Activated naive CD4-positive, alpha-beta T cell treated with anti-CD3 and anti-CD28 coated beads, Interleukin-2, amount 50 U/mL, for 16 hours (primary cell): Measurements from ENCODE around the gene DCAF5.

ENCODE experiments used
- DNase-seq: peaks from one replicate; pipeline ENCODE4 v3.0.0-alpha.2; 2020

The DCAF5 gene

GRCh38 chr14:69142101-69142500 is 10.8 kb downstream of the DCAF5 start:
- no peak for DNase-seq

- DNase-seq, result no peak
Measured at GRCh38 chr14:69141550-69141949, 11.4 kb downstream of the DCAF5 start.

GRCh38 chr14:69139743-69140142 is 13.2 kb downstream of the DCAF5 start:
- DNase-seq, result no peak

- DNase-seq, result peak; percentile 27
Measured at GRCh38 chr14:69137843-69138535, 14.9 kb downstream of the DCAF5 start.

DNA sequence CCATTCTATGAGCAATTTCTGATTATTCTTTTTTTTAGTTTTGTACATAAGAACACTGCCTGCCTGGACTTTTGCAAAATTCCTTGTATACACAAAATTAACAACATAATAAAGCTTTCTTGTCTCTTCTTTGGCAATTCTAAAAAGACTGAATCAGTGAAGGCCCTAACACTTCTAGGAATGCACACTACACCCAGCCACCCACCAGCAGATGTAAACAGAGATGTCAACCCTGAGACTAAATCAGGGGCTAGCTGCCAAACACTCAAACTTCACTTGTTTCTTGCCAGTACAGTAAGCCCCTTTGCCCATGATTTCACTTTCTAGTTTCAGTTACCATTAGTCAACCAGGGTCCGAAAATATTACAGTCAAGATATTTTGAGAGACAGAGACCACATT is 15.5 kb downstream of the DCAF5 start:
- DNase-seq, result no peak

DNA sequence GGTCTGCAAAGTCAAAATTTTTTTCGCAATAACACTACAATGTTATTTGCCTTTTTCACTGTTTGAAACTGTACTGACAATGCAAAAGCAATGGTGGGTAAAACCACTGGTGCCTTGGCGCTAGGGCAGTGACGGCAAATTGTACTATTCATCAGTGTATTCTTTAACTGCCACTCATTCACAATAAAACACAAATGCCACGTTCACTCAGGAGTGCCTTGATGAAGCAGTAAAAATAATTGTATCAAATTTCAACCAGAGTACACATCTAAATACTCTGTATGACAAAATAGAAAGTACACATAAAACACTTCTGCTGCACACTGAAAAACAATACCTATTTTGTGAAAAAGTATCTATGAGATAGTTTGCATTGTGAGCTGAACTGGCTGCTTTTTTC is 17.8 kb downstream of the DCAF5 start:
- no peak for DNase-seq

GRCh38 chr14:69133206-69134125 is 19.5 kb downstream of the DCAF5 start:
- DNase-seq, result peak; percentile 24

DNA sequence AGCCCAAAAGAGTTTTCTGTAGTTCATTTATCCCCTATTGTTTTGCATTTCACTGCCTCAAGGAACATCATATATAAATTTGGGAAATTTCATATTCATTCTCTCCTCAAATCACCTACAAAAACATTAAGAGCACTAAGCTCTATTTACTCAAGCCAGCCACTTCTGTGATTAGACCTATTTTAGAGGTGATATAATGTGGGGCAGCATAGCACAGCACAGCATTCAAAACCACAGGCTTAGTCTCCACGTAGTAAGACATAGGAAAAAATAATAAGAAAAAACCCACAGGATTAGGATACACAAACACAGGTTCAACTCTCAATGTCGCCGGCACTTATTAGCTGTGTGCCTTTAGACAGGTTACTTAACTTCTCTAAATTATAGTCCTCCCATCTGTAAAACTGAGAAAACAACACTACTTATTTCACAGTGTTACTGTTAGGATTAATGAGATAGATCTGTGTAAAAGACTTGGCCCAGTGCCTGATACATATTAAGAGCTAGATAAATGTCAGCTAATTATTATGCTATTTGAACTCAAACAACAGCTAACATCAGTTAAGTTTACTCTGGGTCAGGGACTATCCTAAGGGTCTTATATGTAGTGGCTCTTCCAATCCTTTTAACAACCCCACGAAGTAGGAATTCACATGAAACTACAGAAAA is 20.3 kb downstream of the DCAF5 start:
- no peak for DNase-seq

DNA sequence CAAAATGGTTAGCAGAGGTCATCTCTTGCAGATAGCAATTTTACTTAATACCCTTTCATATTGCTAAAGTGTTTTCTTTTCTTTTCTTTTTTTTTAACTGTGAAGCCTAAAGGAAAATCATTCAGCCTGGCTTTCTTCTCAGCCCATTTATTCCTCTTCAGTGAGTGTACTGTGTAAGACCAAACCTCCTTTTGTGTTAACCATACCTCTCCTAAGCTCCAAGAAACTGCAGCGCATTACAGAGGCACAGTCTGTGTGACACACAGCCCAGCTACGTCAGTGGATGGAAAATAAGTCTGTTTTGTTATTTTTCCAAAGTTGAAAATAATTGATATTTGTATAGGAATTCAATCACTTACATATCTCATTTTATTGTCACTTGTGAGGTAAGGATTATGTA is 21.7 kb downstream of the DCAF5 start:
- no peak for DNase-seq

DNA sequence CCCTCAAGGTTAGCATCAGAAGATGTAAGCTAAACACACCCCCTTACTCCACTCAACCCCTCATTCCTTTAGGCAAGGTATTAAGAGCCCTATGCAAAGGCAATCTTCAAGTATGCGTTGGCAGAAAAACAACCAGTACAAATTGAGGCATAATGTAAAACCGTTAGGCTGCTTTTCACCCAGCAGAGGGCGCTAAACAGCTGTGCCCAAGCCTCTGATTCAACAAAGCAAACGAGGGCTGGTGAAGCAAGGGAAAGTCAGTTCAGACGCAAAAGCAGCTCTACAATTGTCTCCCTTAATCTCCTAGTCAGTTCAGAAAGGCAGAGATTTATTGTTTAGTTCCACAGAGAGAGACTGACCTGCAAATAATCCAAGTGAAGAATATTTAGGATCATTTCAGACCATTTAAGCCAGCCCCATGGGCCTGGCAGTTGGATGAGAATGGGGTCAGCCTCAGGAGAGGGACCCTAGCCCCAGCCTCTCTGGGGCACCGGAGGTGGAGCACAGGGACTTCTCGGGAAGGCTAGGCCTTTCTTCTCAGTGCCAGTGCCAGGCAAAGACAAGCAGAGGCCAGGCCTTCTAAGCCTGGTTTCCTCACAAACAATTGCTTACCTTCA is 23.5 kb downstream of the DCAF5 start:
- peak; percentile 69 for DNase-seq

DNA sequence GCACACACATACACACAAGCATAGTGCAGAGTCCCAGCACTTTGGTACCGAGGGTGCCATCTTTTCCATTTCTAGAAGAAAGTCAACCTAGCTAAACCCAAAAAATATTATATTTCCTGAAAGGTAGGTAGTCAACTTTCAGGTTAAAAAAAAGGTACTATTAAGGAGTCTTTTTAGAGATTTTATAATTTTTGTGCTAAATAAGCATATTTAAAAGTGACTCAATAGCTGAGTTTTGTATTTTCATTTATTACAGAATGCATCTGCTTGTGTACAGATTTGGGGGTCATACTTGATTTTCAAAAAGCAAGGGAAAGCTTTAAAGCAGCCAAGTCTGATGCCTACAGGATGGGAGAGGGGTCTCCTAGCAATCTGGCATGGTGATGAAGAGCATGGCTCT is 34.6 kb downstream of the DCAF5 start:
- no peak for DNase-seq

DNA sequence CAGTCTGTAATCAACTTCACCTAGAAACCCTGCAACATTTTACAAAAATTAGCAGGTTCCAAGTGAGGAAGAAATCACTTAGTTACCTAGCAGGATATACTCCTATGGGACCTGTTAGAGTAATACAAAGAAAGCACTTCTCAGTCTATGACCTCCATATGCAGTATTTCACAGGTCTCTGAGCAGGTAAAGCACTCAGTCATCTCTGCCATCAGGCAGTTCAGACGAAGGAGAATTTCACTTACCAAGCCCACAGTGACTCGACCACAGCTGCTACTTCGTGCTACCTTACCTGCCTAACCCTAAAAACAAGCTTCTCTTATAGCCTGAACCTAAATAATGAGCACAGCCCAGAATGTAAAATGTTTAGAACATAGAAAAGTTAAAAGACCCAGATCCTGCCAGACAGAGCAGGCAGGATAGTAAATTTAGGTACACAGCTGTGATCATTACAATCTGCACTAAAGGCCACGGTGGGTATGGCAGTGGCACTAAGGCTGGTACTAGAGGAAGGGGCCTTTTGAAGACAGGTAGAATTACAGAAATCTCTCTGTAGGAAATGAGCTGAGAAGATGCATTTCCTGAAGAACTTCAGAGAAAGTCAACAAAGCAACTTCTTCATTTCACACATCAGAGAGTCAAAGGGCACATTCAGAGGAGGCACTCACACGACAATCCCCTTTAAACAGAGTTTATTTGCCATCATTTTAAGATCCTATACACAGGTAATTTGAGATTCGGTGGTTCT is 35.7 kb downstream of the DCAF5 start:
- no peak for DNase-seq

GRCh38 chr14:69115407-69116185 is 37.3 kb downstream of the DCAF5 start:
- no peak for DNase-seq

DNA sequence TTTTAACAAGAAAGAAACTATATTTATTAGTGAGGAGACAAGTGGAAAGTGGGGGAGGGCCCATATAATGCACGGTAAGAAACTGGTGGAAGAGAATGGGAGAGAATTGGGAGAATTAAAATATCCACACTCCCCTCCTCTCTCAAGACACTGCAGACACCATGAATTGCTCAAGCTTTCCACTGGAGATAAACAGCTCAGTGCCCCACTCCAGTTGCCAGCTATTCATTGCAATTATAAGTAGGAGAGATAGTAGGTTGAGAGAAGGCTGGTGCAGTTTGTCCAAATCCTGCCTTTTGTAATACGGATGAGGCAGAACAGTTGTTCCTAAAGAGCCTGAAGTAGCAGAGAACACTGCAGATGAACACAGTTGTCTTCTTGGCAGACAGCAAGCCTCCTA is 38.2 kb downstream of the DCAF5 start:
- no peak for DNase-seq

DNA sequence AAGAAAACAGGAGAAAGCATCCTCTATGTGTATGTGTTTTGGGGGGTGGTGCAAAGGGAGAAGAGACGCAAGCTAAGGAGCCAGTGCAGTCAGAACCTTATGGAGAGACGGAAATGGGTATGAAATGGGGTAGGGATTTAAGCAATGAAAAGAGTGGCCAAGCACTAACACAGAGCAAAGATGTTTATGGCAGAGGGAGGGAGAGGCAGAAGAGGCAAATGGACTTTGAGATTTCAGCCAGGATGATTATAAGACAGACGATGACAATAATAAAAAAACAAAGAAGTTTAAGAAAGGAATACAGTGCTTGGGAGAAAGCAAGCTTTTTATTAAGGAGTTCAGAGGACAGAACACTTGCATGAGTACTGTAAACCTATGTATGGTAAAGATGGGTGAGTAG is 44.6 kb downstream of the DCAF5 start:
- DNase-seq, result no peak

DNA sequence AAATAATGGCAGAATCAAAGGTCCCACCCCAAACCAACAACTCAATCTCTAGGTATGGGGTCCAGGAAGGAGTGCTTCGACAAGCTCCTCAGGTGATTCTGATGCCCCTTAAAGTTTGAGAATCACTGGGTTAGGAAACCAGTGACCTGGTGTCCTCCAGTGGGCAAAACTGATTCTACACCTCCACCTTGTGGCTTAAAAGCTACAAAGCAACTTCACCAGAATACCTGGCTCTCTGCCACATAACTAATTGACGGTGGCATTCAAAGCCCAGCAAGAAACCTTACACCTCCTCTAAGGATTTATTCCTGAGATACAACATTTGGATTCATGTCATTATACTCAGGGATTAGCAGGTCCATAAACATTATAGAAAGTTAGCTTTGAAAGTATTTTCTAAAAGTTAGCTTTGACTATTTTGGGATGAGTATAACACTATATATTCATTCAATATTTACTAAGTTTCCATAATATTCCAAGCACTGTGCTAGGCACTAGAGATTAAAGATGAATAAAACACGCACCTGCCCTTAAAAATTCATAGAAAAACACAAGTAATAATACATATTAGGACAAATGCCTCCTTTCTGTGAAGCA is 45.4 kb downstream of the DCAF5 start:
- no peak for DNase-seq

DNA sequence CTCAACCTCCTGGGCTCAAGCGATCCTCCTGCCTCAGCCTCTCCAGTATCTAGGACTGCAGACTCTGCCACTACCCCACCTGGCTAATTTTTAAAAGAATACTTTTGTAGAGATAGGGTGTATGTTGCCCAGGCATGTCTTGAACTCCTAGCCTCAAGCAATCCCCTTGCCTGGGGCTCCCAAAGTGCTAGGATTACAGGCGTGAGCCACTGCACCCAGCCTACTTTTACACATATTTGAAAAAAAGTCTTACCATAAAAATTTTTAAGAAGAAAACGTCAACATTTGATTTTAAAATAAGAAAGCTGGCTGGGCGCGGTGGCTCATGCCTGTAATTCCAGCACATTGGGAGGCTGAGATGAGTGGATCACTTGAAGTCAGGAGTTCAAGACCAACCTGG is 46.5 kb downstream of the DCAF5 start:
- no peak for DNase-seq

DNA sequence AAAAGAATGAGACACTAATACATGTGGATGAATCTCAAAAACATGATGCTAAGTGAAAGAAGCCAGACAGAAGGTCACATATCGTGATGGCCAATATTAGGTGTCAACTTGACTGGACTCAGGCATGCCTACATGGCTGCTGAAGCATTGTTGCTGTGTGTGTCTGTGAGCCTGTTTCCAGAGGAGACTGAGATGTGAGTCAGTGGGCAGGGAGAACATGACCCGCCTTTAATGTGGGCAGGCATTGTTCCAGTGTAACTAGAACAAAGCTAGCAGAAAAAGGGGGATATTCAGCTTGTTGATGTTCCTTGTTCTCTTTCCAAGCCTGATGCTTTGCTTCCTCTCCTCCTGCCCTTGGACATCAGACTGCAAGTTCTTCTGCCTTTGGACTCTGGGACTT is 47.6 kb downstream of the DCAF5 start:
- no peak for DNase-seq

DNA sequence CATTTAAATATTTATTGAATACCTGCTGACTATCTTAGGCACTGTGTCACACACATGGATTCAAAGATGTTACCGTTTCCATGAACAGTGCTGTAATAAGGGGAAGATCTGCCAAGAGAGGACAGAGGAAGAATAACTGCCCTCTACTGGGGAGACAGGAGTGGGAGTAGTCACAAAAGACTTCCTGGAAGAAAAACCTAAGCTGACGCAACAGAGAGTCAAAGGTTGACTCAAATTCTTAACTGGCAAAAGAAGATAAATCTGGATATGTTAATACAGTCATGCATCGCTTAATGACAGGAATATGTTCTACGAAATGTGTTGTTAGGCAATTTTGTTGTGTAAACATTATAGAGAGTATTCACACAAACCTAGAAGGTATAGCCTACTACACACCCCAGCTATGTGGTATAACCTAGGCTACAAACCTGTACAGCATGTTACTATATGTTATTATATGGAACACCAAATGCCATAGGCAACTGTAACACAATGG is 51.5 kb downstream of the DCAF5 start:
- no peak for DNase-seq

DNA sequence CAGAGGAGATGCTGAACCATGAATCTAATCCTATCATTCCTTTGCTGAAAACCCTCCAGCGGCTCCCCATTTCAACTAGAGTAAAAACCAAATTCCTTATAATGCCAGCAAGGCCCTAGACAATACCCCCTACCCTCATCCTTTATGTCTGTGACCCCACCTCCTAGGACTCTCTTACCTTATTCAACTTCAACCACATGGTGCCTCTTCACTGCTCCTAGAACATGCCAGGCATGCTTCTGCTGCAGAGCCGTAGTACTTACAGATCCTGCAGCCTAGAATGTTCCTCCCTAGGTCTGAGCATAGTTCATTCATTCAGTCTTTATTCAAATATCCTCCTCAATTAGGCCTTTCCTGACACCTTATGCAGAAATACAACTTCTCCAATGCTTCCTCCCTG is 54.9 kb downstream of the DCAF5 start:
- DNase-seq, result no peak
